Right lobe of liver (tissue), 6 donors: Measurements from ENCODE around the gene ATP6V1E1. TPM values are rescaled to one million over a fixed set of nuclear protein-coding genes. Genes with fewer than 3 reads are reported as not detected.

Source experiments
- ATAC-seq, 4 donors: fragments of 200-7000 bp; cut with Tn5 transposase; one replicate each; pipeline ENCODE4 v1.9.1; 2020; ENCODE audit warnings: mild to moderate bottlenecking in 4 of 4, moderate library complexity in 4 of 4
- DNase-seq, 3 donors: peaks; one replicate each; pipeline ENCODE4 v3.0.0-alpha.2; 2020
- H3K27ac ChIP-seq, 3 donors: fragments of 200-600 bp; one replicate each; pipeline ENCODE4 v1.8.0; 2022
- H3K27me3 ChIP-seq, 2 donors: fragments of 200-600 bp; one replicate each; pipeline ENCODE4 v1.8.0; 2022
- H3K36me3 ChIP-seq, 4 donors: fragments of 200-600 bp; sonication (generic) in 1 of 4; one replicate each; pipeline versions ENCODE4 v1.5.1 to v1.8.0; 2017 to 2022; ENCODE audit warnings: control low read depth in 1 of 4
- H3K4me1 ChIP-seq, 4 donors: fragments of 200-600 bp; sonication (generic) in 1 of 4; one replicate each; pipeline versions ENCODE4 v1.5.1 to v1.8.0; 2017 to 2022; ENCODE audit warnings: control low read depth in 1 of 4
- H3K4me3 ChIP-seq, 3 donors: fragments of 200-600 bp; one replicate each; pipeline ENCODE4 v1.8.0; 2022
- H3K9me3 ChIP-seq, 4 donors: fragments of 200-600 bp; sonication (generic) in 1 of 4; one replicate each; pipeline versions ENCODE4 v1.5.1 to v1.8.0; 2017 to 2022; ENCODE audit warnings: control low read depth in 1 of 4
- CTCF ChIP-seq, 4 donors: fragments of 200-600 bp in 3 of 4; fragments of 450-650 bp in 1 of 4; IDR thresholded peaks; one replicate each; pipeline versions ENCODE4 v1.5.1 to v1.8.0; 2016 to 2022; ENCODE audit warnings: antibody characterized with exemption in 4 of 4, mild to moderate bottlenecking in 2 of 4
- POLR2A ChIP-seq: fragments of 450-650 bp; IDR thresholded peaks from one replicate; pipeline ENCODE4 v1.6.1; 2017; ENCODE audit warnings: antibody characterized with exemption, mild to moderate bottlenecking
- WGBS: methylation state at CpG from one replicate; pipeline ENCODE4 v1.1.6; 2018; ENCODE audit warnings: low coverage, low lambda C conversion rate; ENCODE audit not compliant: insufficient coverage; ENCODE audit errors: missing lambda C conversion rate; 5-methylcytosine and 5-hydroxymethylcytosine counted together
- intact Hi-C, 2 donors: fragments of 100-400 bp; cut with DNase I; formaldehyde crosslinking; loops; one replicate each; pipeline versions ENCODE4 v1.11.2 to v1.14.1; 2022
- total RNA-seq, 6 experiments: library from RNA; depleted of rRNA in 2 of 6; stranded (reverse); fragments of >200 nt in 2 of 6; fragmentation: NEBNext Ultra II Directional in 3 of 6; extraction: Animal tissue kit (Norgen Biotek cat#: 25700) in 3 of 6; gene quantifications; one replicate each; pipeline versions ENCODE4 v1.1.0 to v1.2.4, GENCODE V29; 2016 to 2023
- donor health status: DM: no; HTN: yes; CAD: no.
- donor health status: DM: no; HTN: no; CAD: no.
- donor health status: DM: no; HTN: no; CAD: no.
- donor health status: DM: no; HTN: yes; CAD: no.
- donor health status: DM: no; HTN: yes; CAD: no.

The ATP6V1E1 gene
- total RNA-seq, 6 experiments from 2014 or later: 30.8 to 87.3 (median 44.0) TPM

GRCh38 chr22:17563936-17564391, 64.6 kb downstream of the ATP6V1E1 start:
- Histone ChIP-seq H3K4me3 (no peak overlapping the region), H3K36me3 (no peaks in the 10 kb centered on the region), H3K27me3 (no peaks in the 10 kb centered on the region), H3K27ac (peak overlapping the region in 2 of 3 donors; percentile 68 to 81), H3K4me1 (peaks cover 4 to 32% (median 11%) of the 10 kb centered on the region in 4 donors), H3K9me3 (no peaks in the 10 kb centered on the region)
- WGBS: 79% methylated on average over 10 of the region's 11 CpGs
- no peak for DNase-seq
- ATAC-seq: no peak
- intact Hi-C loops: no loop called here
- TF ChIP-seq POLR2A: no peak
- TF ChIP-seq CTCF (IDR thresholded peaks at IDR 0.05): no peak

DNA sequence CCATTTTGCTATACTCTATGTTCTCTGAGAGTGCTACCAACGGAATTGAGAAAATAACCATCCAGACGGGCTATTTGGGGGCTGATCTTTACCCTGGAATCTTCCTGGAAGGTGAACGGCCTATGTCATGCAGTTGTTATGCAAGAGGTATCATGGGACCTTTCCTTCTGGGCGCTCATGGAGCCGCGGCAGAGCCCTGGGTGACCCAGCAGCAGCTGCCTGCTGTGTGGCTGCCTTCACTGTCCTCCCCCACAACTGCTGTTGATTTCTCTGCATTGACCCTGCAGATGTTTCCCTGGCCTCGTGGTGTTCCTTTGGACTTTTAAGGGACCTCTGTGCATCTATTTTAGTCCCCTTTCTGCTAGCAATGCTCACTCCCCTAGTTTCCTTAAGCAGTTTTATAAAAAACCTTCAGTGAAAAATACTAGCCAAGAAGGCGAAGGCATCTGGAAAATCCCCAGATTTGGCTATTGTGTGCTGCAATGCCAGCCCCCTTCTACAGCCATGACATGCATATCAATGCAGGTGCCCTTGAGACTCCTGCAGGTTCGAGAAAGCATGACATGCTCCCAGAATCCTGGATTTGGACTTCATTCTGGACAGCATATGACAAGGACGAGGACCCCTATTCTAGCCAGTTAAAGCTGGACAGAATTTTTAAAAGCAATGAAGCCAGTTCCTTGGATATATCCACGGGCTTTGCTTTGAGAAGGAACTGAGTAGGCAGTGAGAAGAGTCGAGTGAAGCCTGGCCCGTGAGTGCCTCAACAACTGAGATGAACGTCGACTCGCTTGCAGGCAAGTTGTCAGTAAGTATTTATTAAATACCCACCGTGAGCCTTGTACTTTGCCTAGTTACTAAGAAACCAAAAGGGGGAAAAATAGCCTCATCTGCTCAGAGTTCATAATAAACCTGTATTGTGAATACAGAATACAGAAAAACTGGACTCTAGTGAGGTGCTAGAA, 65.4 kb downstream of the ATP6V1E1 start, which contains the start of gene SLC25A18:
Gene SLC25A18, plus strand, starts transcription at position 593 of the 965 bp plus-strand sequence. CDS start 16,447 bp downstream, outside the sequence.
- DNase-seq: peak; percentile 71 to 85 (median 81)
- H3K27ac ChIP-seq: peak within 1 kb of the TSS; percentile 65 to 81 (median 68)
- intact Hi-C loops: no loop called here
- H3K9me3 ChIP-seq: no peaks in the 10 kb centered on the region
- ATAC-seq: peak; percentile 87 to 93 (median 90)
- no peak within 1 kb of the TSS for H3K4me3 ChIP-seq
- H3K27me3 ChIP-seq: no peaks in the 10 kb centered on the region
- TF ChIP-seq POLR2A (peak; percentile 71), CTCF (IDR thresholded peaks at IDR 0.05) (peak in 1 of 4 donors; percentile 26)
- H3K4me1 ChIP-seq: peaks cover 4 to 28% (median 11%) of the 10 kb centered on the region in 4 donors
- WGBS: 43% methylated on average over 16 of the region's 17 CpGs
- peaks cover 0 to 2% (median 0%) of the 10 kb centered on the region in 4 donors for H3K36me3 ChIP-seq

GRCh38 chr22:17559188-17559587, 69.4 kb downstream of the ATP6V1E1 start:
- Histone ChIP-seq H3K4me1 (peaks cover 4 to 24% (median 11%) of the 10 kb centered on the region in 4 donors), H3K27me3 (no peaks in the 10 kb centered on the region), H3K27ac (no peak overlapping the region), H3K9me3 (no peaks in the 10 kb centered on the region), H3K36me3 (peaks cover 0 to 16% (median under 1%) of the 10 kb centered on the region in 4 donors), H3K4me3 (no peak overlapping the region)
- no peak for DNase-seq
- 93% methylated on average over 9 of the region's 10 CpGs for WGBS
- TF ChIP-seq POLR2A (no peak), CTCF (IDR thresholded peaks at IDR 0.05) (no peak)
- ATAC-seq: no peak
- intact Hi-C loops: no loop called here

DNA sequence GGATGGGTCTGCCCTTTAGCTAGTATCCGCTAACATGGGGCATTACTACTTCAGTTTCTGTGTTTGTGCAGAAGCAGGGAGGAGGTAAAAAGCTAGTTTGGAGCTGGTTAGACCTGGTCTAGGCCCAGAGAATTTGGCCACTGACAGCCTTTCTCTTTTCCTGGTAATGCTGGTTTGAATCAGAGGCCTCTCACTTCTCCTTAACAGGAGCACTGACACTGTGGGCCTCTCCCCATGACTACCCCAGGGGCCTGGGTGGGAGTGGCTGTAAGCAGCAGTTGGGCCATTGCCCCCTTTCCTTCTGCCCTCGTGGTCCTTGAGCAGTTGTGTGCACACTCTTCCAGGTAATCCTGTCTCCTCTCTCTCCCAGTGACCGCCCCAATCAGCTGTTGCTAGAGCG, 73.7 kb downstream of the ATP6V1E1 start:
- intact Hi-C loops: no loop called here

More for the DNA sequence above, 73.7 kb downstream of the ATP6V1E1 start:
- TF ChIP-seq CTCF (IDR thresholded peaks at IDR 0.05) (no peak), POLR2A (no peak)
- no peak for DNase-seq
- Histone ChIP-seq H3K4me3 (no peak overlapping the region), H3K27ac (no peak overlapping the region), H3K27me3 (no peaks in the 10 kb centered on the region), H3K36me3 (peaks cover 0 to 53% (median 6%) of the 10 kb centered on the region in 4 donors), H3K4me1 (no peaks in the 10 kb centered on the region), H3K9me3 (no peaks in the 10 kb centered on the region)
- 80% methylated on average over 3 of the region's 4 CpGs for WGBS
- no peak for ATAC-seq
